ENCODE results near the gene MTERF2.

MTERF2 gene

DNA sequence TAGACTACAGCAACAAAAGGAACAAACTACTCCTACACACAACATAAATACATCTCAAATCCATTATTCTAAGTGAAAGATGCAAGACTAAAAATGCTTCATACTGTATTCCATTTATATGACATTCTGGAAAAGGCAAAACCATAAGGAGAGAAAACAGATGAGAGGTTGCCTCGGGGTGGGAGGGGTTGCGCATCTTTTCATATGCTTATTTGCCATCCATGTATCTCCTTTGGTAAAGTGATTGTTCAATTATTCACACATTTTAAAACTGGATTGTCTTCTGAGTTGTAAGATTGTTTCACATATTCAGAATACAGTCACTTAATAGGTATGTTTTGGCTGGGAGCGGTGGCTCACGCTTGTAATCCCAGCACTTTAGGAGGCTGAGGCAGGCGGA, 36.4 kb downstream of the MTERF2 start:
- no peak for DNase-seq

DNA sequence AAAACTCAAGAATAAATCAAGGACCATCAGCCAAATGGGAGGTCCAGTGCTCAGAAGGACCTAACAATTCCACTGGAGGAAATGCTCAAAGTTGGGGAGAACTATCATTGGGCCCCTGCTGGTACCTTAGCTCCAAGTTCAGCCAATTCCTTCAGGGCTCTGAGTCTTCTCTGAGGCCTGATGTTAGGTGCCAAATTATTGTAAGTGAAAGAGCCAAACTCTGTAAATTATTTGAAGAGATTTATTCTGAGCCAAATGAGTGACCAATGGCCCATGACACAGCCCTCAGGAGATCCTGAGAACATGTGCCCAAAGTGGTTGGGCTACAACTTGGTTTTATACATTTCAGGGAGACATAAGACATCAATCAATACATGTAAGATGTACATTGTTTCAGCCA, 39.5 kb downstream of the MTERF2 start:
- no peak for DNase-seq

DNA sequence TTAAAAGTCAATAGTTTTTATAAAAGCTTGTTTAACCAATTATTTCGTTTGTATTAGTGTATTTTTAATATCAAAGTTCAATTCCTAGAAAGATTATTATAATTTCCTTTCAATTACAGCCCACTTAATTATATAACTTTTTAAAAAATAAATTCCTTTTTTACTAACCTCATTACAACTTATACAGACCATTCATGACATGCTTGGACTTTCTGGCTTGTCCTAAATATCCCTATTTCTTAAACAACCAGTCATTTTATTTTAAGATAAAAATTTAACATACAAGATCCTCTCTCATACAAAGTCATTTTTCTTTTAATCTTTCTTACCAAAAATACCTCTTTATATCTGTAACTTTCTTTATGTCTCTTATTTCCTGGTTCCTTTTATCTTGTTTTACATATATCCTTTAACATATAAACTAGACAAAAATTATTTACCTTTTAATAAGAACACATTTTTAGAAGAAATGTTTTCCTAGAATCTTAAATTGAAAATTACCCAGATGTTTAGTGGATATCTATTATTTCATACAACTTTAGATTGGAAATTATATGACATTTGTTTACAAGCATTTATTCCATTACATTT, 41.6 kb downstream of the MTERF2 start:
- DNase-seq: peak; percentile 5

DNA sequence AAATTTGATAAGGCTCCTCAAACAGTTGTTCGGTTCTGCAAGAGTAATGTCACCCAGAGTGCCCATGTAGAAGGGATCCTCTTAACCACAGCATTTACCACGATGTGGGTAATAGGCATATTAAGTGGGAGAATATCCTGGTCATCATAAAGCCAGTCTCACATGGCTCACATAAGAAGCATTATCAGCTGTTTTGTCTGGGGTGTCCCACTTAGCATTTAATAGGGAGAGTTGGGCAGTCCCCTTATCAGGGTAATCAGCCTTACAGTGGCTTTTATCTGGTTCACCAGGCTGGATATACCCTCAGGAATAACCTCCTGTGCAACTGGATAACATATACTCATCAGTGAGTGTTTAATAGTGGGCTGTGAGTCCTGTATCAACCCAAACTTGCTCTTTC, 44.2 kb downstream of the MTERF2 start:
- no peak for DNase-seq

DNA sequence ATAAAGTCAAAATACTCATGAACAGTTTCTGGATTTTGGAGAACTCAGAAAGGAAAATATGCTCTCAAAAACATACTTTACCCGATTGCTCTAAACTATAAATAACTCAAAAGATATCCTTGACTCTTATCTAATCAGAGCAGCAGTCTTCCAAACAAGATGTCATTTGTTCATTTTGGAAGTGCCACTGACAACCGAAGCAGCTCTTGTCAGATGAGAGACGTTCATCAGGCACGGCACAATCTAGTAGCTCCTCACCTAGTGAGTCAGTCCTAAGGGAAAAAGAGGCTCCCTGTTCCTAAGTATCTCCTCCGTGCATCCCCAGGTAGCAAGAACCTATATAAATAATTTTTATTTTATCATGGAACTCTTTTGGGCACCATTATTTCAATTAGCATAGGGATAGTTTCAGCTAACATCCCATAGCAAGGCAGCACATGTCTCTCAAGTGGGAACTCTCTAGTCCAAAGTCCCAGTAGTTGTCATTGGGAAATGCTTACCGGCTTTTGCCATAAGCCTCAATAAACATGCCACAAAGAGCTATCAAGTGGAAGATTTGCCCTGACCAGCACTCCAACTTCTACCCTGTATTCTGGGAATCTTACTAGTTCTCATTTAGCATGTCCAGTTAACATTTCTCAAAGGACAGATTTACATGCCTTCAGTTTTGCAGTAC, 45.3 kb downstream of the MTERF2 start:
- no peak for DNase-seq

DNA sequence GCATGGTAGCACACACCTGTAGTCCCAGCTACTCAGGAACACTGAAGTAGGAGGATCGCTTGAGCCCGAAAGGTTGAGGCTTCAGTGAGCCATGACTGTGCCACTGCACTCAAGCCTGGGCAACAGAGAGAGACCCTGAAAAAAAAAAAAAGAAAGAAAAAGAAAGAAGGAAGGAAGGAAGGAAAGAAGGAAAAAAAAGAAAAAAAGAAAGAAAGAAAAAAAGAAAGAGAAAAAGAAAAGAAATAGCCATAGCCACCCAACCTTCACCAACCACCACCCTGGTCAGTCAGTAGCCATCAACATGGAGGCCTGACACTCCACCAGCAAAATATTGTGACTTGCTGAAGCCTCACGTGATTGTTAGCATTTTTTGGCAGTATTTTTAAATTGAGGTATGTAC, 52.7 kb downstream of the MTERF2 start:
- DNase-seq: no peak

All from fibroblast of skin of right quadriceps (primary cell).